Right lobe of liver (tissue), 4 donors: ENCODE measurements around the gene ZNF618.

Source experiments
- CTCF ChIP-seq, 4 donors: fragments of 200-600 bp in 3 of 4; fragments of 450-650 bp in 1 of 4; IDR thresholded peaks; one replicate each; pipeline versions ENCODE4 v1.5.1 to v1.8.0; 2016 to 2022; ENCODE audit warnings: antibody characterized with exemption in 4 of 4, mild to moderate bottlenecking in 2 of 4
- POLR2A ChIP-seq: fragments of 450-650 bp; IDR thresholded peaks from one replicate; pipeline ENCODE4 v1.6.1; 2017; ENCODE audit warnings: antibody characterized with exemption, mild to moderate bottlenecking
- donor health status: DM: no; HTN: no; CAD: no.
- donor health status: DM: no; HTN: no; CAD: no.
- donor health status: DM: no; HTN: yes; CAD: no.

GRCh38 chr9:113853333-113853732, 22.8 kb upstream of the ZNF618 start:
- TF ChIP-seq CTCF (IDR thresholded peaks at IDR 0.05) (peak; percentile 60 to 80 (median 74)), POLR2A (no peak)
